ENCODE data around the gene DYNC1I2. TPM values are rescaled to one million over a fixed set of nuclear protein-coding genes. Genes with fewer than 3 reads are reported as not detected.

DYNC1I2 gene
- polyA plus RNA-seq, 1 experiment, result 228 TPM

GRCh38 chr2:171673905-171674304 is 13.4 kb upstream of the DYNC1I2 start:
- no peak overlapping the region for H3K27ac ChIP-seq (ENCODE audit: low read depth, low read length)
- CTCF ChIA-PET, result interaction anchor here (1.3 to 1.4 kb wide), 2 partner anchors 32 to 75 kb away, joined by 3 to 4 read pairs; no protein-coding TSS in a partner anchor
- POLR2A ChIA-PET, result no interaction called here
- H3K27me3 ChIP-seq (ENCODE audit: control insufficient read depth, insufficient read depth, low read length), result no peaks in the 10 kb centered on the region
- DNase-seq (ENCODE audit: low read depth, low spot score), result no peak
- H3K9me3 ChIP-seq (ENCODE audit: control insufficient read depth, insufficient read depth, low read length), result no peaks in the 10 kb centered on the region
- TF ChIP-seq CTCF (IDR thresholded peaks at IDR 0.05; ENCODE audit: low read depth, low read length), result no peak
- H3K4me3 ChIP-seq (ENCODE audit: low read depth, low read length), result no peak overlapping the region

DNA sequence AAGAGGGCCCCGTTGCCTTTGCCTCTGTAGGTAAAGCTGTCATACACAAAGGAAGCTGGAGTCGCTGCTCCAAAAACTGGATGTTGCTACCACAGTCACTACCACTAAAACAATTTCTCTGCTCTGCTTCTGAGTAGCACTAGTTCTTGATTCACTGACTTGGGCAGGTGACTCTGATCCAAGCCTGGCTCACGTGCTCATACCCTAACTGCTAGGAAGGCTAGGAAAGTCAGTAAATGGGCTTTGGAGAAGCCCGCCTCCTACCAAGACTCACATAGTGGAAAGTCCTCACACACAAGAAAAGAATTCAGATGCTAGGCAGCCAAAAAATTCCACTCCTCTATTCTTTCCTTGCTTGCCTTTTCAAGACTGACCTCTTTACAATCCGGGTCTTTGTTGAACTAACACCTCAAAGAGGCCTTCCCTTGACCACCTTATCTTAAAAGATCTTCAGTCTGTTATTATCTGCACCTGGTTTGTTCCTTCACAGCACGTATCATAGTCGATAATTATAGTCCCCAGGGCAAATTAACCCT is 11.4 kb upstream of the DYNC1I2 start:
- Histone ChIP-seq H3K27ac (ENCODE audit: low read depth, low read length) (no peak overlapping the region), H3K4me3 (ENCODE audit: low read depth, low read length) (no peak overlapping the region), H3K9me3 (ENCODE audit: control insufficient read depth, insufficient read depth, low read length) (no peaks in the 10 kb centered on the region), H3K27me3 (ENCODE audit: control insufficient read depth, insufficient read depth, low read length) (peaks cover 4% of the 10 kb centered on the region)
- no peak for DNase-seq (ENCODE audit: low read depth, low spot score)
- TF ChIP-seq CTCF (IDR thresholded peaks at IDR 0.05; ENCODE audit: low read depth, low read length), result no peak
- ChIA-PET POLR2A (no interaction called here), CTCF (no interaction called here)

- ChIA-PET POLR2A (no interaction called here), CTCF (no interaction called here)
- H3K27me3 ChIP-seq (ENCODE audit: control insufficient read depth, insufficient read depth, low read length), result peaks cover 9% of the 10 kb centered on the region
- H3K27ac ChIP-seq (ENCODE audit: low read depth, low read length), result no peak overlapping the region
- no peak for DNase-seq (ENCODE audit: low read depth, low spot score)
- no peak for TF ChIP-seq CTCF (IDR thresholded peaks at IDR 0.05; ENCODE audit: low read depth, low read length)
- H3K9me3 ChIP-seq (ENCODE audit: control insufficient read depth, insufficient read depth, low read length), result no peaks in the 10 kb centered on the region
- H3K4me3 ChIP-seq (ENCODE audit: low read depth, low read length), result no peak overlapping the region
Observed at GRCh38 chr2:171678619-171679018, 8.7 kb upstream of the DYNC1I2 start.

GRCh38 chr2:171688129-171688465 is 828 bp downstream of the DYNC1I2 start:
- H3K27ac ChIP-seq (ENCODE audit: low read depth, low read length), result peak overlapping the region; percentile 87
- H3K27me3 ChIP-seq (ENCODE audit: control insufficient read depth, insufficient read depth, low read length), result no peaks in the 10 kb centered on the region
- ChIA-PET POLR2A (interaction anchor here (1.0 to 1.4 kb wide), 2 partner anchors 166 to 397 kb away, joined by 3 to 6 read pairs; partner anchors contain the start of genes CYBRD1 and DLX1), CTCF (interaction anchor here (0.6 to 2.3 kb wide), 3 partner anchors 17 to 417 kb away, joined by 4 to 23 read pairs (median 13); no protein-coding TSS in a partner anchor)
- no peak for TF ChIP-seq CTCF (IDR thresholded peaks at IDR 0.05; ENCODE audit: low read depth, low read length)
- H3K9me3 ChIP-seq (ENCODE audit: control insufficient read depth, insufficient read depth, low read length), result peaks cover 2% of the 10 kb centered on the region; the same call in 1 of the 2 replicates
- no peak for DNase-seq (ENCODE audit: low read depth, low spot score)
- peak overlapping the region; percentile 88 for H3K4me3 ChIP-seq (ENCODE audit: low read depth, low read length)

GRCh38 chr2:171692331-171692730 is 5.1 kb downstream of the DYNC1I2 start:
- Histone ChIP-seq H3K27me3 (ENCODE audit: control insufficient read depth, insufficient read depth, low read length) (no peaks in the 10 kb centered on the region), H3K4me3 (ENCODE audit: low read depth, low read length) (no peak overlapping the region), H3K27ac (ENCODE audit: low read depth, low read length) (no peak overlapping the region), H3K9me3 (ENCODE audit: control insufficient read depth, insufficient read depth, low read length) (peaks cover 2% of the 10 kb centered on the region; the same call in 1 of the 2 replicates)
- ChIA-PET POLR2A (no interaction called here), CTCF (interaction anchor here (1.6 to 4.1 kb wide), 3 partner anchors 11 to 94 kb away, joined by 8 to 34 read pairs (median 8); no protein-coding TSS in a partner anchor)
- no peak for DNase-seq (ENCODE audit: low read depth, low spot score)
- TF ChIP-seq CTCF (IDR thresholded peaks at IDR 0.05; ENCODE audit: low read depth, low read length), result no peak

All from AG04450 (cell line).